ENCODE data around the gene ZBTB4. TPM values are rescaled to one million over a fixed set of nuclear protein-coding genes. Genes with fewer than 3 reads are reported as not detected.

The ZBTB4 gene
- total RNA-seq, 1 experiment from 2014 or later = 14.4 TPM

GRCh38 chr17:7462474-7463371 is 16.7 kb downstream of the ZBTB4 start:
- no peak overlapping the region for H4K5ac ChIP-seq (ENCODE audit: insufficient read length, low read depth, low read length)
- Mint-ChIP-seq H3K27me3 (ENCODE audit: low read depth) (no peaks in the 10 kb centered on the region), H3K4me1 (peaks cover 9 to 21% of the 10 kb centered on the region in 2 experiments), H3K27ac (no peak overlapping the region; a peak in 1 of 7 replicates), H3K4me3 (no peak overlapping the region; a peak in 1 of 5 replicates), H3K9me3 (no peaks in the 10 kb centered on the region), H3K36me3 (ENCODE audit: insufficient read depth in 1 of 3, low read depth in 3 of 3) (peaks cover 3 to 20% (median 18%) of the 10 kb centered on the region in 3 experiments; a peak in 5 of 7 replicates)
- no peak overlapping the region for H3K18ac ChIP-seq (ENCODE audit: insufficient read length, low read depth, low read length)
- H3K79me1 ChIP-seq (ENCODE audit: insufficient read depth, low read depth, low read length, poor library complexity, severe bottlenecking) = no peaks in the 10 kb centered on the region
- no peaks in the 10 kb centered on the region for H3K23me2 ChIP-seq (ENCODE audit: insufficient read length, low read depth, low read length, poor library complexity, severe bottlenecking)
- no peak overlapping the region for H3K4me2 ChIP-seq (ENCODE audit: insufficient read depth, insufficient read length, low read length)
- no peak for TF ChIP-seq CTCF (conservative IDR thresholded peaks at IDR 0.05)
- H2BK15ac ChIP-seq (ENCODE audit: low read depth, low read length) = no peak overlapping the region
- H3T11ph ChIP-seq (ENCODE audit: low read length) = no peak overlapping the region
- no peak overlapping the region for H2BK20ac ChIP-seq (ENCODE audit: low read depth, low read length, poor library complexity, severe bottlenecking)
- no peak overlapping the region for H3K4ac ChIP-seq (ENCODE audit: low read depth, low read length)
- H3K14ac ChIP-seq (ENCODE audit: insufficient read depth, low read length) = no peak overlapping the region
- no peak overlapping the region for H2BK5ac ChIP-seq (ENCODE audit: insufficient read length, low read length)
- H4K20me1 ChIP-seq (ENCODE audit: control insufficient read depth, insufficient read depth, insufficient read length) = peaks cover 2% of the 10 kb centered on the region
- no peak overlapping the region for H4K91ac ChIP-seq (ENCODE audit: insufficient read length, low read depth, low read length)
- H3K4me1 ChIP-seq (ENCODE audit: insufficient read depth, low read length) = peaks cover 8% of the 10 kb centered on the region; the same call in 1 of the 2 replicates
- H3K56ac ChIP-seq (ENCODE audit: insufficient read length, low read depth, low read length) = no peak overlapping the region
- no peak overlapping the region for H4K8ac ChIP-seq (replicated peaks; ENCODE audit: insufficient read length, low read depth, low read length)
- H3K27me3 ChIP-seq (ENCODE audit: insufficient read depth, low read length) = no peaks in the 10 kb centered on the region
- DNase-seq = no peak
- no peaks in the 10 kb centered on the region for H3K79me2 ChIP-seq (ENCODE audit: insufficient read depth, low read length)
- no peak overlapping the region for H3K27ac ChIP-seq (ENCODE audit: insufficient read length, low read depth, low read length)
- H2AFZ ChIP-seq (ENCODE audit: low read length) = no peak overlapping the region
- no peak overlapping the region for H3K23ac ChIP-seq (ENCODE audit: insufficient read length, low read depth, low read length)
- no peak overlapping the region for H2BK120ac ChIP-seq (ENCODE audit: low read depth, low read length, poor library complexity, severe bottlenecking)
- no CpG with 5 or more reads among the region's 44 CpGs for WGBS (ENCODE audit: extremely low coverage, insufficient read length, low lambda C conversion rate)
- no peak overlapping the region for H2BK12ac ChIP-seq (ENCODE audit: insufficient read length, low read depth, low read length)
- H2AK5ac ChIP-seq (ENCODE audit: insufficient read length, low read length) = no peak overlapping the region
- no peaks in the 10 kb centered on the region for H3K9me3 ChIP-seq (ENCODE audit: control insufficient read depth, low read depth, low read length)
- no peak overlapping the region for H3K9ac ChIP-seq (ENCODE audit: extremely low read depth, insufficient read length, low read length)
